Neural progenitor cell (in vitro differentiated cells): Measurements from ENCODE around the gene SLC35F3.

Experiments
- EZH2 ChIP-seq: fragments of 200-600 bp; sonication (generic); IDR thresholded peaks from 2 replicates; pipeline ENCODE4 v1.6.1; 2017; ENCODE audit warnings: antibody characterized with exemption, mild to moderate bottlenecking, moderate library complexity
- EZH2phosphoT487 ChIP-seq: fragments of 200-600 bp; sonication (generic); IDR thresholded peaks from 2 replicates; pipeline ENCODE4 v1.6.1; 2017; ENCODE audit warnings: antibody characterized with exemption
- TF ChIP-seq, protein P1 (sequence below): fragments of 200-600 bp; sonication (generic); IDR thresholded peaks from 2 replicates; pipeline ENCODE4 v1.5.1; 2017; ENCODE audit warnings: antibody characterized with exemption, mild to moderate bottlenecking

DNA sequence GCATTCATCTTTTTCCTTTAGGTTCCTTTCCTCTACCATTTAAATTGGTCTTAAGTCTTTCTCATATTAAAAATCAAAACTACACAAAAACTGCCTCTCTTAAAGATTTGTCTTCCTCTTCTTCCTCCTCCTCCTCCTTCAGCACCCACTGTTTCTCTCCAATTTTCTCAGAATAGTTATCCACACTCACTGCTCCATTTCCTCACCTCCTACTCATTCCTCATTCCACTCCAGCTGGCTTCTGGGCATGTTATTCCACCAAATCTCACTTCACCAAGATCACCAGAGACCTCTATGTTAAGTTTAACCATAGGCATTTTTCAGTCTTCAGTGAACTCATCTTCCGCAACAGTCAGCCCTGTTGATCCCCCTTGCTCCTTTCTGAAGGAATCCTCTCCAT lies 173.7 kb downstream of the SLC35F3 start:
- TF ChIP-seq, protein P1, sequence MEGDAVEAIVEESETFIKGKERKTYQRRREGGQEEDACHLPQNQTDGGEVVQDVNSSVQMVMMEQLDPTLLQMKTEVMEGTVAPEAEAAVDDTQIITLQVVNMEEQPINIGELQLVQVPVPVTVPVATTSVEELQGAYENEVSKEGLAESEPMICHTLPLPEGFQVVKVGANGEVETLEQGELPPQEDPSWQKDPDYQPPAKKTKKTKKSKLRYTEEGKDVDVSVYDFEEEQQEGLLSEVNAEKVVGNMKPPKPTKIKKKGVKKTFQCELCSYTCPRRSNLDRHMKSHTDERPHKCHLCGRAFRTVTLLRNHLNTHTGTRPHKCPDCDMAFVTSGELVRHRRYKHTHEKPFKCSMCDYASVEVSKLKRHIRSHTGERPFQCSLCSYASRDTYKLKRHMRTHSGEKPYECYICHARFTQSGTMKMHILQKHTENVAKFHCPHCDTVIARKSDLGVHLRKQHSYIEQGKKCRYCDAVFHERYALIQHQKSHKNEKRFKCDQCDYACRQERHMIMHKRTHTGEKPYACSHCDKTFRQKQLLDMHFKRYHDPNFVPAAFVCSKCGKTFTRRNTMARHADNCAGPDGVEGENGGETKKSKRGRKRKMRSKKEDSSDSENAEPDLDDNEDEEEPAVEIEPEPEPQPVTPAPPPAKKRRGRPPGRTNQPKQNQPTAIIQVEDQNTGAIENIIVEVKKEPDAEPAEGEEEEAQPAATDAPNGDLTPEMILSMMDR = no peak
- TF ChIP-seq EZH2 (no peak), EZH2phosphoT487 (no peak)
